ENCODE data around the gene PRRC2C. TPM values are rescaled to one million over a fixed set of nuclear protein-coding genes. Genes with fewer than 3 reads are reported as not detected.

PRRC2C gene
- total RNA-seq, 2 experiments from 2014 or later: 73.5 to 191 TPM

GRCh38 chr1:171460018-171460620, 25.2 kb upstream of the PRRC2C start:
- H3K36me3 ChIP-seq (ENCODE audit: insufficient read depth, low read length): no peaks in the 10 kb centered on the region

GRCh38 chr1:171467626-171468025, 17.7 kb upstream of the PRRC2C start:
- CTCF ChIA-PET (ENCODE audit: unreplicated experiment): no interaction called here
- Histone ChIP-seq H3K9me3 (ENCODE audit: low read length) (no peaks in the 10 kb centered on the region), H3K4me3 (ENCODE audit: low read depth, low read length, poor library complexity, severe bottlenecking) (no peak overlapping the region), H2AFZ (ENCODE audit: low read length) (no peak overlapping the region), H3K27ac (ENCODE audit: low read depth, low read length, poor library complexity, severe bottlenecking) (no peak overlapping the region), H3K4me1 (ENCODE audit: insufficient read depth, low read length, poor library complexity, severe bottlenecking) (no peaks in the 10 kb centered on the region), H3K36me3 (ENCODE audit: insufficient read depth, low read length) (no peaks in the 10 kb centered on the region), H3K4me2 (ENCODE audit: low read length) (no peak overlapping the region), H3K9me2 (ENCODE audit: insufficient read depth, low read length) (no peaks in the 10 kb centered on the region), H4K20me1 (ENCODE audit: insufficient read depth, low read length) (no peaks in the 10 kb centered on the region), H3K79me2 (ENCODE audit: insufficient read depth, low read depth, low read length) (no peaks in the 10 kb centered on the region)
- TF ChIP-seq CTCF (conservative IDR thresholded peaks at IDR 0.05; ENCODE audit: low read length): no peak
- no peak for TF ChIP-seq EZH2phosphoT487 (IDR thresholded peaks at IDR 0.05; ENCODE audit: borderline replicate concordance, low read depth, low read length)
- no TSS peak for BruUV-seq (replicated peaks)
- DNase-seq (ENCODE audit: low spot score): no peak
- intact Hi-C loops (cut with micrococcal nuclease; ENCODE audit: unreplicated experiment): no loop called here
- POLR2A ChIA-PET: no interaction called here

More at GRCh38 chr1:171460018-171460620, 25.2 kb upstream of the PRRC2C start:
- Histone ChIP-seq H3K4me1 (ENCODE audit: insufficient read depth, low read length, poor library complexity, severe bottlenecking) (no peaks in the 10 kb centered on the region), H3K79me2 (ENCODE audit: insufficient read depth, low read depth, low read length) (no peaks in the 10 kb centered on the region), H3K4me3 (ENCODE audit: low read depth, low read length, poor library complexity, severe bottlenecking) (no peak overlapping the region), H3K4me2 (ENCODE audit: low read length) (no peak overlapping the region), H4K20me1 (ENCODE audit: insufficient read depth, low read length) (no peaks in the 10 kb centered on the region), H3K9me3 (ENCODE audit: low read length) (no peaks in the 10 kb centered on the region), H3K27ac (ENCODE audit: low read depth, low read length, poor library complexity, severe bottlenecking) (no peak overlapping the region), H3K9me2 (ENCODE audit: insufficient read depth, low read length) (no peaks in the 10 kb centered on the region), H2AFZ (ENCODE audit: low read length) (no peak overlapping the region)
- TF ChIP-seq EZH2phosphoT487 (IDR thresholded peaks at IDR 0.05; ENCODE audit: borderline replicate concordance, low read depth, low read length) (no peak), CTCF (conservative IDR thresholded peaks at IDR 0.05; ENCODE audit: low read length) (no peak)
- ChIA-PET CTCF (ENCODE audit: unreplicated experiment) (no interaction called here), POLR2A (interaction anchor here (0.7 kb wide), 2 partner anchors 14 to 488 kb away, joined by 3 to 5 read pairs; no protein-coding TSS in a partner anchor)
- intact Hi-C loops (cut with micrococcal nuclease; ENCODE audit: unreplicated experiment): no loop called here
- BruUV-seq (replicated peaks): no TSS peak
- no peak for DNase-seq (ENCODE audit: low spot score)

- TF ChIP-seq CTCF (conservative IDR thresholded peaks at IDR 0.05; ENCODE audit: low read length) (no peak), EZH2phosphoT487 (IDR thresholded peaks at IDR 0.05; ENCODE audit: borderline replicate concordance, low read depth, low read length) (no peak)
- Histone ChIP-seq H3K4me3 (ENCODE audit: low read depth, low read length, poor library complexity, severe bottlenecking) (no peak overlapping the region), H3K9me3 (ENCODE audit: low read length) (no peaks in the 10 kb centered on the region), H3K9me2 (ENCODE audit: insufficient read depth, low read length) (no peaks in the 10 kb centered on the region), H4K20me1 (ENCODE audit: insufficient read depth, low read length) (no peaks in the 10 kb centered on the region), H3K4me2 (ENCODE audit: low read length) (no peak overlapping the region), H2AFZ (ENCODE audit: low read length) (no peak overlapping the region), H3K4me1 (ENCODE audit: insufficient read depth, low read length, poor library complexity, severe bottlenecking) (no peaks in the 10 kb centered on the region), H3K79me2 (ENCODE audit: insufficient read depth, low read depth, low read length) (no peaks in the 10 kb centered on the region), H3K27ac (ENCODE audit: low read depth, low read length, poor library complexity, severe bottlenecking) (no peak overlapping the region), H3K36me3 (ENCODE audit: insufficient read depth, low read length) (no peaks in the 10 kb centered on the region)
- no TSS peak for BruUV-seq (replicated peaks)
- ChIA-PET POLR2A (no interaction called here), CTCF (ENCODE audit: unreplicated experiment) (no interaction called here)
- no peak for DNase-seq (ENCODE audit: low spot score)
- intact Hi-C loops (cut with micrococcal nuclease; ENCODE audit: unreplicated experiment): no loop called here
Measured at GRCh38 chr1:171468120-171468750, 17.1 kb upstream of the PRRC2C start.

All from OCI-LY7 (cell line).